Stimulated activated CD8-positive, alpha-beta memory T cell treated with anti-CD3 and anti-CD28 coated beads, Interleukin-2, amount 100 ng/mL, for 48 hours (primary cell): Measurements from ENCODE around the gene RP9.

Experiments
- DNase-seq, 2 donors: peaks; one replicate each; pipeline ENCODE4 v3.0.0-alpha.2; 2020; ENCODE audit warnings: low read depth in 2 of 2

Gene RP9

GRCh38 chr7:33062782-33063443, 46.3 kb downstream of the RP9 start:
- DNase-seq = peak; percentile 87 to 89

GRCh38 chr7:33062023-33062781, 47.0 kb downstream of the RP9 start, which contains the start of gene NT5C3A:
Gene NT5C3A, minus strand, starts transcription at chr7:33062776. Its CDS starts 71 bp downstream, at chr7:33062705.
- DNase-seq = peak in 1 of 2 donors; percentile 28

DNA sequence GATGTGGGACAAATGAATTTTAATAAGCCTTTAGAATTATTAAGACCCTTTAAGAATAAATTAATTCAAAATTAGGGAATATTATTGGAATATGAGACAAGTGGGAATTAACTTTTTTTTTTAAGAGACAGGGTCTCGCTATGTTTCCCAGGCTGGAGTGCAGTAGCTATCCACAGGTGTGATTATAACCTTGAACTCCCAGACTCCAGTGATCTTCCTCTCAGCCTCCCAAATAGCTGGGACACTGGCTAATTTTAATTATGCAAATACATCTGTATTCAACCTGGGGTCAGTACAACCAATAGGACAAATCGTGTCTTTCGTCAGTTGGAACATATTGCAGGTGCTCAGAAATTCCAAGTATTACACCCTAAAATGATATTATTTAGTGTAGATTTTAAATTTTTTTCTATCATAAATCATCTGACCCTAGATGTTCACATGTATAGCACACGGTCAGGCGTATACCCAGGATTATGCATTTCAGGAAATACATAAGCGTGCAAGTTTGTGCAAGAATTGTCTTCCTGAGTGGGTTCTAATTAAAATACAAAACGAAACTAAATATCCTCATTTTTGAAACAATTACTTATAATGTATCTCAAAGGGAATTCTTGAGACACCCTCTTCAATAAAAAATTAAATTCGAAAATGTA, 47.8 kb downstream of the RP9 start:
- no peak for DNase-seq

DNA sequence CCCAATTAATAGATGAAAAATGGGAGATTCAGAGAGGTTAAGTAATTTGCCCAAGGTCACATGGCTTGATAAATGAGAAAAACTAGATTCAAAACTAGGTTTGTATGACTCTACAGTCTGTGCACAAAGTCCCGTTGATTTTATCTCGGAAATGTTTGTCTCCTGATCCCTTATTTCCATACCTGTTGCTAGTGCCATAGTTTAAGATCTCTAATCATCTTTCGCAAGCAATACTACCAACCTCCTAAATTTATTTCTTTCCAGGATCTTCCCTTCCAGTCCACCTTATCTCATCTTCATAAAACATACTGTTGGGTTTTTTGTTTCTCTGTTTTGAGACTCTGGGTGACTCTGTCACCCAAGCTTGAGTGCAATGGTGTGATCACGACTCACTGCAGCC, 49.6 kb downstream of the RP9 start:
- no peak for DNase-seq

DNA sequence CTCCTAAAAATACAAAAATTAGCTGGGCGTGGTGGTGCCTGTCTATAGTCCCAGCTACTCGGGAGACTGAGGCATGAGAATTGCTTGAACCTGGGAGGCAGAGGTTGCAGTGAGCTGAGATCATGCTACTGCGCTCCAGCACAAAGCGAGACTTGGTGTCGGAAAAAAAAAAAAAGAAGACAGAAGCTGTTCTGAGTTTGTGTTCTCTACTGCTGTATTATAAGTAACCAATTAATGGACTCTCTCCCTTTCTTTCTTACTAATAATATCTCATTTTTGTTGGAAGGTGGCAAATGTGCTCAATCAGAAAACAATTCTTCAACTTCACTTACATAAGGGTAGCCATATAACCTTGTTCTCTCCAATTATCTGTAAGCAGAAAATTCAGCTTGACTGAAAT, 54.0 kb downstream of the RP9 start:
- DNase-seq = no peak

GRCh38 chr7:33054261-33054964, 54.8 kb downstream of the RP9 start:
- no peak for DNase-seq

DNA sequence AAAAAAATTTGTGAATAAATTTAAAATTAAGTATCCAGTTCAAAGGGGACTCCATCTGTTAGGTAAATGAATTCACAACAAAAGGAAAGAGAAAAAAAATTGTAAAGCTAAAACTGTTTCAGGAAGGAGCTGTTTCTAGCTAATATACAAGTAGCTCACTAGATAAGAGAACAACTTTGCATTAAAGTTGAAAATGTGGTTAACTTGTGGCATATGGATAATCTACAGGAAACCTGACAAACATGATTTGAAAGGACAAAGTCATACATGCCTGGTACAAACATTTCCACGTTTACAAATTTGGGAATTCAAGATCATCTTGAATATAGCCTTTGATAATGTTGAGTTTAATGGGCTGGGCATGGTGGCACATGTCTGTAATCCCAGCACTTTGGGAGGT, 55.5 kb downstream of the RP9 start:
- no peak for DNase-seq

- DNase-seq = no peak
Measured at GRCh38 chr7:33050535-33051318, 58.5 kb downstream of the RP9 start.

DNA sequence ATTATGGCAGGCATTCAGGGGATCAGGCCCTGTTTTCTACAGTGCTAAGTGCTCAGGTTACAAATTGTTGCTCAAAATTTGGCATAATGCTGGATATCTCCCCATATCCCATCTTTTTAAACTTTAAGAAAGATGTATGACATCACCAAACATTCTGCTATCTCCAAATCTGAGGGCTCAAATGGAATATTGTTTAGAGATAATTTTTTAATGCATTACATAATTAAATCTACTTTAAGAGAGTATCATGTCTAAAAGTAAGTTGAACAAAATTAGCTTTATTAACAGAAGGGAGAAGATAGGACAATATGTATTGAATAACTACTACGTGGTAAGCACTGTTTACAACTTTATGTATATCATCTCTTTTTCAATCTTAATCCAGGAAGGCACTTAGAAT, 60.5 kb downstream of the RP9 start:
- no peak for DNase-seq

- no peak for DNase-seq
Measured at GRCh38 chr7:33048257-33048656, 60.9 kb downstream of the RP9 start.

- no peak for DNase-seq
Measured at GRCh38 chr7:33044986-33045385, 64.2 kb downstream of the RP9 start.
